GM04504 (cell line): Measurements from ENCODE around the gene GFPT2.

Experiments
- DNase-seq: peaks from one replicate; pipeline ENCODE4 v3.0.0-alpha.2; 2012; ENCODE audit warnings: low read depth

GFPT2 gene

DNA sequence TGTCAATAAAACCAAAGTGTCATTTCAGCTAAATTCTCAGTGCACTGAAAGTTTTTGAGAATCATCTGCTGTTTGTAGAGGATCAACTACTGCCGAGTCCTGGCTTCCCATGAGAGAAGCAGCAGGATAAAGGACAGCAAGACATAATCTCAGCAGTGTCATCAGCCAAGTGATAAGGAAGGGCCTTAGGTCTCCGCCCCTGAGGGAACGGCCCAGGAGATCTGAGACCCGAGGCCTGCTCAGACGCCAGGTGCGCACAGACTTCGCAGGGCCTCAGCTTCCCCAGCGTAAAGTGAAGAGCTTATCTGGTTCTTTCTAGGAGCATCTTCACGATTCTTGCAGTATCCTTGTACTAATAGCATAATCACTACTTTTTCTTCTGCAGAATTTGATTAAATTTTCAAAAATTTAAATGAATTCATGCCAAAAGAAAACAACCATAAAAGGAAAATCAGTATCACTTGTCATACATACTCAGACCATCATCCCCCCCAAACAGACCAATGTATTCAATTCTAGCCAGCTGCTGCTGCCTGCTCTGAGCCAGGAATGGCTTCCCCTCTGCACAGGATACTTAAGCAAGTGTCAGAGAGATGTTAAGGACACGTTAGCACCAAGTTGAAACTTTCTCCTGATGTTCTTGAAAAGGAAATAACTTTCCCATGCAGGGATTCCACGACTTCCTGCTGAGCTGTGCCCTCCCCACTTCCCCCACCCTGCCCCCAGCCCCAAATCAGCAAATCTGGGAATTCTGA lies 2.2 kb downstream of the GFPT2 start:
- no peak for DNase-seq

DNA sequence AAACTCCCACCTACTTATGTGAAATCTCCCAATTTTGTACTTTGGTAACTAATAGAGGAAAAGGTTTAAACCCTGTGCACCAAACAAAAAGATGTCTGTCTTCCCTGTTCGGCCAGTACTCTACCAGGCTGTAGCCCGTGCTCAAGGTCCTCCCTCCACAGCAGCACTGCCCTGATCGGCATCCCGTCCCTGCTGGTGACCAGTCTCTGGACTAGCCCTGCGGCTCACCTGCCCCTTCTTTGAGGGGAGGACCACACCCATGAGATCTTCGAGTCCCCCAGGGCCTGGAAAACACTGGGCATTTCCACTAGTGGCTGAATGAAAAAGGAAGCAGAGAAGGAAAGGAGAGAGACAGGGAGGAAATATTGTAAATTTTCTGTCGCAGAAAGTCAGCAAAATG lies 2.8 kb downstream of the GFPT2 start:
- no peak for DNase-seq

DNA sequence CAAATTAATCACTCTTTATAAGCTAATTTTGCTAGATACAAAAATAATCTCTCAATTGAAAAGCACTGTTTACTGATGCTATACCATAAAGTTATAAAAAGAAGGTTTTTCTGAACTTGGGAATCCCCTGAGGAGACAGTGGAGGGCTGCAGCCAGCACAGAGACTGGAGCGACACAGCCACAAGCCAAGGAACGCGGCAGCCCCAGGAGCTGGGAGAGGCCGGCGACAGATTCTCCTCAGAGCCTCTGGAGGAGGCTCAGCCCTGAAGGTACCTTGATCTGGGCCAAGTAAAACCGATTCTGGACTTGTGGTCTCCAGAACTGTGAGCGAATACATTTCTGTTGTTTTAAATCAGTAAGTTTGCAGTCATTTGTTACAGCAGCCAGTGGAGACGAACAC lies 3.7 kb downstream of the GFPT2 start:
- no peak for DNase-seq

DNA sequence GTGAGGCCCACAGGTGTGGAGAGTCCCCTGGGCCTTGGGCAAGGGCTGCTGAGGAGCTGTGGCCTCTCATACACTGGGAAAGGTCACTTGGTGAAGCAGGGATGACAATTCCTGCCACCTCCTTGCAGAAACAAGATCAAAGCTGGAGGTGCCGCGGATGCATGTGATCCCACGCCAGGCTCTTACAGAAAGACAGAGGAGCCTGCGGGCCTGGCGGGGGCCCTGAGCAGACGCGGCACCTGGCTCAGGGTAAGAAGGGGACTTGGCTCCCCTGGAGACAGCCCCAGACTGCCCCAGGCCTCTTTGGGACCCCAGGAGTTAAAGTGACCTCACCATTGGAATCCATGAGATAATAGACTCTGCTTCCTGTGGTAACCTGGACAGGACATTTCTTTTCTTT lies 4.8 kb downstream of the GFPT2 start:
- no peak for DNase-seq

DNA sequence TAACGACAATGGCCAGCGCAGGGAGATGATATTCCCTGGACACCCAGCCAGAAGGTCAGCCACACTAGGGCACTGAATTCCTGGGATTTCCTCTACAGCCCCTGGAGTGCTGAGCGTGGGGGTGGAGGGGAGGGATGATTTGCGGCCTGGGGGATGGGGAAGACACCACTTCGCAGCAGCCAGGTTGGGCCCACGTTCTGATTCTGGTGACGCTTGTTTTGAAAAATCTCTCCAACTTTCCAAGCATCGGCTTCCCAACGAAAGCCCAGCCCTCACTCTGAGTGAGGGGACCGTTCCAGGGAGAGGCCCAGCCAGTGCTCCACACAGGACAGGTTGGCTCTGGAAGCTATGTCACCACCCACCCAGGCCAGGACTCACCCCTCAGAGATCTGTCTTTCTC lies 5.4 kb downstream of the GFPT2 start:
- no peak for DNase-seq

DNA sequence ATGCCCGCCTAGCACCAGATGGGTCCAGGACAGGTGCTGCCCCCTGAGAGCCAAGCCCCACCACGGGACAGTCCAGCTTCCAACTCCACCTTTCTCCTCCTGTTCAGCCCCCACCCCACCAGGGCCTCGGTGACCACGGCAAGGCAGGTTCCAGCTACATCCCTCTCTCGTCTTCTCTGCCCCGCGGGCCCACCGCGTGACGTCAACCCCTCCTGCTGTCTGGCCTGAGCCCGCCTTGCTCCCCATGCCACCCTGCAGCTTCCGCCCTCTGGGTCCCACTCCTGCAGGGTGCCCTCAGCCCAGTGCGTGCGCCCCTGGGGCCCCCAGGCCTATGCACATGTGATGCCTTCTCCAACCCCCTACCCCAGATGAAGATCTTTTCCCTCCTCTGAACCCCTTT lies 6.8 kb downstream of the GFPT2 start:
- DNase-seq, result no peak

DNA sequence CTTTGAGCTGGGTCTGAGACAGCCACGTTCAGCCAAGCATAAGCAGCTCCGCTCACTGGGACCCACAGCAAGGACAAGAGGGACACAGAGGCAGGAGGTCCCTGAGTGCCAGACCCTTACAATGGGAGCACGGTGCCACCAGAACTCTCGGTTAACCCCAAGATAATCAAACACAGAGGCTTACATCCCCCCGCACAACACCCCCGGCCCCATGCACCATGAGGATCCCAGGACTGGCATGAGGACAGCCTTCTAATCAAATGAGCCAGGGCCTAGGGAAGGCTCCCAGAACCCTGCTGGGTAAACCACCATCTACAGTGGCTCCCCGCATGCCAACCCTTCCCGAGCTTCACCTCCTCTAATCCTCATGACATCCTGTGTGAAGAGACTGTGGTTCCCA lies 7.4 kb downstream of the GFPT2 start:
- no peak for DNase-seq

DNA sequence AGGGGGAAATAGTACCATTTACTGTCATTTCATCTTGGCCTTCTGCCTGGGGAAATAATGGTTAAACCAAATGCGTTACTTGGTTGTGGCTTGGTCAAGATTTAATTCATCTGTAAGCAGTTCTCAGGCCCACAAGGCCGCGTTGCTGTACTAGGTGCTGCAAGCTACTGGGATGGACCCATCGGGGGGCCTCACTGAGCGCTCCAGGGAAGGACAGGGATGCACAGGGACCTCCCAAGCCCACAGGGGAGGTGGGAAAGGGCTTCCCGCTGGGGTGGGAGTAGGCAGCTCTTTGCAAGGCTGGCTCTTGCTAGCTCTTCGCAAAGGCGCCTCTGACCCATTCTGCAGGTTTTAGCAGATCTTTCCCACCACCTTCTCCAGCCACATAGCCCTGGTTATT lies 8.0 kb downstream of the GFPT2 start:
- DNase-seq, result no peak

DNA sequence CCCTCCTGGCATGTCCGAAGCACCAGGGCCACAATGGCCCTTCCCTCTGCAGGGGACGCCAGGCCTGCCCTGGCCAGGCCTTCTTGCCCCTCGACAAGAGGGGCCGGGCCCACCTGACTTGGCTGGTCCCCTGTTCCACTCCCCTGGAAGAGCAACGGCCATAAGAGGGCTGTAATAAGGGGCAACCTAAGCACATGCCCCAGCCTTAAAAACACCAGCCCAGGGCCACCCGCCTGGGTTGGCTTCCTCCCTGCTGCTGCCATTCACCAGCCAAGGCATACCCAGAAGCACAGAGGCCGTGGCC lies 8.5 kb downstream of the GFPT2 start:
- no peak for DNase-seq

DNA sequence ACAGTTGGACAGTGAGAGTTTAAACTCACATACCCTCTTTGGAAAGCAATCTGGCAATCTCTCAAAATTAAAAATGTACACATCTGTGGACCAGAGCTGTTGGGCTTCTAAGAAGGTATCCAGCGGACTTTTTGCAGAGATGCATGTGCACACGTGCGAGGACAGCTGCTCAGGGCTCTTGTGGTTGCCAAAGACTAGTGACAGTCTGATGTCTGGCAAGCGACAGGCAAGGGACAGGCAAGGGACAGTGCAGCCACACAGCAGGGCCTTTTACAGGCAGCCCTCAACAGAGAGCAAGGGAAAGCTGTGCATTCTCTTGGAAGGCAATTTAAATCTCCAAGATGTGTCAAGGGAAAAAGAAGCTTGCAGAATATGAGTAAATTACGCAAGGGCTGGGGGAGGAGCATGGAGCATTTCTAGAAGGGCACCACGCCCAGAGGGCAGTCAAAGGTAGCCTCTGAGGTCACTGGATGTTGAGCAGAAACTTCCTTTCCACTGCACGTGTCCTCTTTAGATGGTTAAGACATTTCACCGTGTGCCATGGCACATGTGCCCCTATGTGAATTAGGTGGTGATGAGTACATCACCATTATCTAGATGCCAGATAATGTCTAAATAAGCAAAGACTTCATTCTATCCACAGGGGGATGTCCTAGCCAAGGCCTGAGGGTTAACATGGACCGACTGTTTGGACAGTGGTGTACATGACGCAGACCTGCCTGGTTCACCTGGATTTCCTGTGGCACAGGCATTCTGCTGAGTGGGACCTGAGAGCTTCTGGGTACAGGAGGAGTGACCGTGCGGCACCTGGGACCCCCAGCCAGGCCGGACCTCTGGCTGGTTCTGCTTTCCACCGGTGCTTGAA lies 9.1 kb downstream of the GFPT2 start:
- DNase-seq, result no peak

DNA sequence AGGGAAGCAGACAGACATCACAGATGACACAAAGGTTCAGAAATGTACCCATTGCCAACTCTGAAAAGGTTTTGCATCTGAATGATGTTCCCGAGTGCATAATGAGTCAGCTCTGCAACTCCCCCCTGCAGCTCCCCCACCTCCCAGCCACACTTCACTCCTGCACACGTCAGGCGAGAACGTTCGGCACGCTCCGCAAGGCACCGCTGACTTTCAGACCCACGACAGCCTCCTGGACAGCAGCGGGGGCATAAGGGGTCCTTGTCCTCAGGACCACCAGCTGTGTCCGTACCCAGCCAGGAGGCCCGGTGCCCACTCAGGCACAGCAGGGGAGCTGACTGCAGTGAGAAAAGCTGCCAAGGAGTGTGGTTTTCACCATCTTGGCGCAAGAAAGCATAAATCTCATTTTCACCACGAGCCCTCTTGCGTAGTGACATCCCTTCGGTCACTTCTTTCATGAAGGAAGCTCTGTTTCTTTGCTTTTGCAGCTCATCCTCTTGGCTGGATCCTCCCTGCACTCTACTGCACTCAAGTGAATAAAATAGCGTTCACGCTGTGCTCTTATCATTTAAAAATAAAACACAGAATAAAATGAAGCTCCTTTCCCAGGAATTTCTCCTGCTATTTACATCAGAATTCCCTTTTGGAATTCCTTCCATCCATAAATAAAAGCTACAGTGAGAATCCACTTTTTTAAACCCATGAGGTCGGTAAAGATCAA lies 9.9 kb downstream of the GFPT2 start:
- no peak for DNase-seq

DNA sequence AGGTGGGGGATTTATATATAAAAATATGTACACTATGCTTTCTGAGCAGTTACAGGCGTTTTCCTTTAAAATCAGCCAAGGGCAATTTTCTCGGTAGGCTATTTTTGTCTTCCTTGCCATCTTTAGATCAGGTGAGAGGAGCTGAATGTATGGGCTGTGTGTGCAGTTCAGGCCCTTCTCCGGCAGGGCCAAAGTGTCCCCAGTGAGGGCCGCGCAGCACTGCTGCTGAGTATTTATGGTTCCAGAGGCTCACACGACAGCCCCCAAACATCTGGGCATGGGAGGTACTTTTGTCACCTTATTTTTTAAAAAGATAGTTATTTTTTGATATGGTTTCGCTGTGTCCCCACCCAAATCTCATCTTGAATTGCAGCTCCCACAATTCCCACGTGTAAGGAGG lies 11.5 kb downstream of the GFPT2 start:
- no peak for DNase-seq

DNA sequence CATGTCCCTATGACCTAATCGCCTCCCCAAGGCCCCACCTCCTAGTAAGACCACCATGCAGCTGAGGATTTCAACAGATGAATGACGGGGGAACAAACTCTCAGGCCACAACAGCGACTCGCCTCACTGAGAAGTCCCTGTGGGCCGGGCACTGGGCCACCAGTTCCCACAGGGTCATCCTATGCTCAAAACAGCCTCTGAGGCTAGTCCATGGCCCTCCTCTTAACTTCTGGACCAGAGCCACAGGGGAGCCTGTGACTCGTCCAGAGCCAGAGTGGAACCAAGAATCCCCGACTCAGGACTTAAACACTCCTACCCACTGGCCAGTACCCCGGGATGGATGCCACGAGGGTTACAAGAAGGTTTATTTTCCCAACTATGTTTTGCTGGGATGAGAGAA lies 12.3 kb downstream of the GFPT2 start:
- DNase-seq, result no peak

DNA sequence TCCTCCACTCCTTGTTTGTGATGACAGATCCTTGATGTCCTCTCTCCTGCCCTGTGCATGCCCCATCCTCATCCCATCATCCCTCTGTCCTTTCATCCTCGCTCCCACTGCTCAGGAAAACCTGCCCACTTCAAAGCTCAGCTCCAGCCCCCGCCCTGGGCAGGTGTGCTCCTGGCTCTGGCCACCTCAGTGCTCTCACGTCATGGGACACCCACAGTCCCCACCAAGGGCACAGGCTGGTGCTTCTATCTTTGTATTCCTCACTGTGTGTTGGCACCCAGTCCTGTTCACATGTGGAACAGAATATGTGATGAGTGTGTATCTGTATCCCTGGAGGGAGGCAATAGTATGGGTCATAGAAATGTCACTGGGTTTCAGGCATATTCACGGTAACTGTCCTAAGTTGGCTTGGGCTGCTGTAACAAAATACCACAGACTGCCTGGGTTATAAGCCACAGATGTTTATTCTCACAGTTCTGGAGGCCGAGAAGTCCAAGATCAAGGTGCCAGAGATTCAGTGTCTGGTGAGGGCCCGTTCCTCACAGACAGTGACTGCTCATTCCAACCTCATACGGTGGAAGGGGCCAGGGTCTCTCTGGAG lies 13.5 kb downstream of the GFPT2 start:
- DNase-seq, result no peak

DNA sequence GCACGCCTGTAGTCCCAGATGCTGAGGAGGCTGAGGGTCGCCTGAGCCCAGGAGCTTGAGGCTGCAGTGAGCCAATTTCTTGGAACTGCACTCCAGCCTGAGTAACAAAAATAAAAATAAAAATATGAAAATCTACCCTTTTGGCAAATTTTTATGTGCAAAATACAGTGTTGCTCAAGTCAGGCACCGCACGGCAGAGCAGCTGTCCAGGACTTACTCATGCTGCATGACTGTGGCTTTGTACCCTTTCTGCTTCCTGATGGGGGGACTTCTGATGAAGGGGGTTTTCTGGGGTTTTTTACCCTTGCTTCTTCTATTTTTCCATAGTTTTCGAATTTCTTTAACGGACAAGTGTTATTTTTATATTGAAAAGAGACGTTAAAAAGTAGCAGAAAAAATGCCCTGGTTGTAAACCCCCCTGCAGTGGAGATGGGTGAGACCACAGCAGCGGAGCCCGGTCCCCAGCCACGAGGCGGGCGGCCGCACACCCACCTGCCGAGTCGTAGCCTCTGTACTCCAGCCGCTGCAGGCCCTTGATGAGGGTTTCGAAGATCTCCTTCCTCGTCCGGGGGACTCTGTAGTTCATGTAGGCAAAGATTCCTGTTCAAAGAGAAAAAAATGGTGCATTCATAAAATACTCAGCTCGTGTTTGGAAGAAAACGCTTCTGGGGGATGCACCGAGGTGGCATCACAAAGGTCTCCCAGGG lies 15.0 kb downstream of the GFPT2 start:
- no peak for DNase-seq

DNA sequence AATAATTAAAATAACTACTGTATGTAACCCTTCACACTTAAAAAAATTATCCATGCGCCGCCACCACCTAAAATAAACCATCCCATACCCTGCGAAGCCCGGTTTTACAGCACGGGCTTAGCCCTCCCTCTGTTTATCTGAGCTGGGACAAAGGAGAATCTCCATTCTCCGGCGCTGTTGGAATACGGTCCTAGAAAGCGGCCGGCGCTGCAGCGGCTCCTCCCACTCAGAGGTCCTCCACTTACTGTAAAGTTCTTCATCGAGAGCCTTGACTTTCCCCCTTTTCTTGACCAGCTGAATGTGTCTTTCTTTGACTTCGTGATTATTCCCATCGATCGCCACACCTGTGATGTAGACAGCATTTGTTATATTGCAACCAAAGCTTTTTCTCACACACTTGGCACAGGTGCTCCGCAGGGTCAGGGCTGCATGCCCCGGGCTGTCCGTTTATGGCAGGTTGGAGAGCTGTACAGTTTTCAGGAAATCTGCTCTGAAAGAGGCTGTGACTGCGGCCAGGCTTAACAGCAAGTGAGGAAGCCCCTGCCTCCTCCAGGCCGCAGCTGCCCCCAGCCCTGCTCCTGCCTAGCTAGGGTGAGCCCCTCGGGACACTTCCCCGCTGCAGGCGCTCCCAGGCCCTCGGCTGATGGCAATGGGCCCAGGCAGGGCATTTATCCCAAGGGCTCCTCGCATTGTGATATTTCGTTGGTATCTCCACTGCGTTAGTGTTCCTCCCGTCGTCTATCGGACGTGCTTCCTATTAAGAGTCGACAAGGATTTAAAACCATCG lies 16.7 kb downstream of the GFPT2 start:
- no peak for DNase-seq

DNA sequence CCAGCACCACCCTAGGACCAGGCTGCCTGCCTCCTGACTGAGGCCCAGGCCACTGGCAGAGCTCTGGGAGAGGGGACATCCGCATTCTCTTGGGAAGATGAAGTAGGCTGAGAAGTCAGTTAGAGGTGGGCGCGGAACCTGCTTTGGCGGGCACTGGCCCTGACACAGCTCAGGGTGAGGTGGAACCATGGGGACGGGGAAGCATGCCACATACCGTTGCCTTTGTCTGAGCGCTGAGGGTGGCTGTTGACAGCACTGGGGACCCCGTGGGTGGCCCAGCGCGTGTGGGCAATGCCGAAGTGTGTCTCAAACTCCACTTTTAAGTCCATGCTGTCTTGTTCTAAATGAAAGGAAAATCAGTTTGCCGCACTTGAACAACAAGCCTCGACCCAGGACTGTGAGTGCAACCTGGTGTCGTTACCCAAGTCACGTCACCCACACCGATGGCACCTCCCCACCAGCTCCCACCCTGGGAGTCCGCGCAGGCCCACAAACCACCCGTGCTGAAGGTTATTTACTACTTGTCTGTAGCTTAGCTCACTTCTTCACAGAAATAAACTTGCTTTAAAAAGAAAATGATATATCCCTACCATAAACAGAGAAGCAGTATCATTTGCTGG lies 17.4 kb downstream of the GFPT2 start:
- no peak for DNase-seq

DNA sequence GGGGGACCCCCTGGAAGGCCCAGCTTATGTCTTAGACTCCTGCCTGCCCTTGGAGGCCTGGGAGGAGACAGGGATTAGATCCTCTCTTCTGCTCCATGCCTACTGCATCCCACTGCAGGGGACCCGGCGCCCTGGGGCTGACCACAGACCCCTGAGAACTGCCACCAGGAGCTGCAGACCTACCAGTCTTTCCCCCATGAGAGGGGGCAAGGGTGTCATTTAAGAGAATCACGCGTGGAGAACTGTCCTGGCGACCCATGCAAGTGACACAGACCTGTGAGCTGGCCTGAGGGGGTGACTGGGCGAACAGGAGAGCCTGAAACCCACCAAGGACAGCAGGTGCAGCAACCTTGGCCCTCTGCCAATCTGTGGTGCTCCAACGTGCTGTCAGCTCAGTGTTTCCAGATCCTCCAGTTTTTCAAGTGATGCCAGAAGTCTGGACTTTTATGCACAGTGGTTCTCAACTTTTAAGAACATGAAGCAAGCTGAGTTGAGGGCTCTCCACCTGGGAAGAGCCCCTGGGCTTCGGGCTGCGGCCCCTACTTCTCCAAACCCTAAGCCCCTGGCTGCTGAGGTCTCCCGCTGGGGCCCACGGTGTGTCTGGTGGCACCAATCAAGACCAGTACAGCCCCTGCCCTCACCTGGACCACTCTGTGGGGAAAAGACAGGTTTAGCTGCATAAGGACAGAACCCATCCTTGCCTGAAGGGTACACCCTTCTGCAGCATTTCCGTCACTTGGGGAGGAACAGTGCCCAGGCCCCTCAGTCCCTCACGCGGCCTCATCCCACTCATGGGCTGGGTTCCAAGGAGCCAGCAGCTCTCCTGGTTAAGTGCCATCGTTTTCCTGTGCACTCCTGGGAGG lies 18.2 kb downstream of the GFPT2 start:
- DNase-seq, result no peak

DNA sequence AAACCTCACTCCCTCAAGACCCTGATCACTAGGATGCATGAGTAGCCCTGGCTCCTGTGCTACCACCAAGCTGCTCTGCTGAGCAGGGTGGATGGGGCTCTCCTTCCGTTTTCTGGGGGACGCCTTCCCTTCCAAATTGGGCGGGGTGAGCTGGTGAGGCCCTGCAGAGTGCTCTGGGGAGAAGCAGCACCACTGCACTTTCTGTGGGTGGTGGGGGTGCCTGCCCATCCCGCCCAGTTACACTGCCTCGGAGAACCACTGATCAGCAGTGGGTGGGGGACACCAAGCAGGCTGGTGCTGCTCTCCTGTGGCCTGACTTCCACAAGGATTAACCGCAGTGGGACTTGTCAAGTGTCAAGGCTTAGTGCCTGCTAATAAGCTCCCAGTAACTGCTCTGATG lies 19.0 kb downstream of the GFPT2 start:
- no peak for DNase-seq

DNA sequence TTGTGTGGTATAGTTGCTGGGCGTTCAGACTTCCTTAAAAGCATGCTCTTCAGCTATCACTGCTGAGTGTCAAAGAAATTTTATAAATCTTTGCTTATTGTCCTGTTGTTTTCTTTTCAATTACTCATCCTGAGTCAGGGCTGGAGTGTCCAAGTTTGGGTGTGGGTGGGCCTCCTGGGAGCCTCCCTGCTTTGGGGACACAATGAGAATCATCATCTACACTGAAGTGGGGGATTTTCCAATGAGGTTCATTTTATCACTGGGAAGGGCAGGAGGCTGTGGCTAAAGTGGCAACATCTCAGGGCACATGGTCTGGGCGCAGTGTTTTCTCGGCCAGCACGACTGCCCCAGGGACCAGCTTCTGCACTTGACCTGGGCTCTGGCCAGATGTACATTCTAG lies 19.5 kb downstream of the GFPT2 start:
- no peak for DNase-seq
